GM19468 (cell line): ENCODE results near the gene DUSP1.

Source experiments
- ATAC-seq: cut with Tn5 transposase; IDR thresholded peaks from one replicate; pipeline ENCODE4 v1.9.1; 2021; ENCODE audit warnings: mild to moderate bottlenecking, moderate library complexity, moderate number of reproducible peaks; ENCODE audit not compliant: unreplicated experiment; ENCODE audit errors: extremely low read depth

DUSP1 gene

GRCh38 chr5:172746725-172747124 is 24.3 kb downstream of the DUSP1 start:
- ATAC-seq = no peak

- ATAC-seq = no peak
Observed at GRCh38 chr5:172745838-172746237, 25.2 kb downstream of the DUSP1 start.

GRCh38 chr5:172745406-172745805 is 25.6 kb downstream of the DUSP1 start:
- ATAC-seq = no peak

GRCh38 chr5:172744123-172745104 is 26.6 kb downstream of the DUSP1 start:
- ATAC-seq = no peak

- no peak for ATAC-seq
Observed at GRCh38 chr5:172743112-172743959, 27.7 kb downstream of the DUSP1 start.

- no peak for ATAC-seq
Observed at GRCh38 chr5:172741206-172741582, 29.8 kb downstream of the DUSP1 start.

GRCh38 chr5:172740428-172741205 is 30.4 kb downstream of the DUSP1 start:
- no peak for ATAC-seq

- no peak for ATAC-seq
Observed at GRCh38 chr5:172739375-172739774, 31.6 kb downstream of the DUSP1 start.

- no peak for ATAC-seq
Observed at GRCh38 chr5:172736508-172737135, 34.4 kb downstream of the DUSP1 start.

- ATAC-seq = no peak
Observed at GRCh38 chr5:172735141-172735831, 35.7 kb downstream of the DUSP1 start.

- no peak for ATAC-seq
Observed at GRCh38 chr5:172733974-172734346, 37.0 kb downstream of the DUSP1 start.

GRCh38 chr5:172733131-172733973 is 37.6 kb downstream of the DUSP1 start:
- no peak for ATAC-seq

GRCh38 chr5:172732201-172732865 is 38.7 kb downstream of the DUSP1 start:
- ATAC-seq = no peak

- no peak for ATAC-seq
Observed at GRCh38 chr5:172731680-172732074, 39.3 kb downstream of the DUSP1 start.

- ATAC-seq = no peak
Observed at GRCh38 chr5:172730981-172731679, 39.9 kb downstream of the DUSP1 start.

- ATAC-seq = no peak
Observed at GRCh38 chr5:172730222-172730621, 40.8 kb downstream of the DUSP1 start.

GRCh38 chr5:172729588-172729987 is 41.4 kb downstream of the DUSP1 start:
- no peak for ATAC-seq
